OCI-LY3 (cell line): Measurements from ENCODE around the gene ZSCAN29.

Experiments
- EZH2phosphoT487 ChIP-seq: fragments of 200-600 bp; shearing (Covaris generic); IDR thresholded peaks from 2 replicates; pipeline ENCODE4 v1.6.1; 2018; ENCODE audit warnings: antibody characterized with exemption, mixed run types, low read depth
- TF ChIP-seq, protein P1 (sequence below): fragments of 200-600, 300-600 bp; sonication (generic); IDR thresholded peaks from 2 replicates; pipeline ENCODE4 v1.5.1; 2014; ENCODE audit warnings: antibody characterized with exemption, low read length, low read depth

DNA sequence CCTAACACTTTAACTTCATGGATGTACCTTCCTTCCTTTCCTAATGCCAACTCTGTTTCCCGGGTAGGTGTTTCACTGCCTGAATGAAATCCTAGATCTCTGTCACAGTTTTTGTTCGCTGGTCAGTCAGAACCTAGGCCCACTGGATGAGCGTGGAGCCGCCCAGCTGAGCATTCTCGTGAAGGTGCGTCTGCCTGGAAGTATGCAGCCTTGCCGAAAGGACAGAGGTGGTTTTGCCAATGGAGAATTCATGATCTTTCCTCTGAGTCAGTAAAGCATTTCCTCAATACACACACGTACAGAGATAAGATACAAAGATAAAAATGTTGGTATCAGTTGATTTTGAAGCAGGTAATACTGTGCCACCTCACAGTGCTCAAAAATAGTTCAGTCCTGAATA lies 32.8 kb upstream of the ZSCAN29 start:
- TF ChIP-seq, protein P1, sequence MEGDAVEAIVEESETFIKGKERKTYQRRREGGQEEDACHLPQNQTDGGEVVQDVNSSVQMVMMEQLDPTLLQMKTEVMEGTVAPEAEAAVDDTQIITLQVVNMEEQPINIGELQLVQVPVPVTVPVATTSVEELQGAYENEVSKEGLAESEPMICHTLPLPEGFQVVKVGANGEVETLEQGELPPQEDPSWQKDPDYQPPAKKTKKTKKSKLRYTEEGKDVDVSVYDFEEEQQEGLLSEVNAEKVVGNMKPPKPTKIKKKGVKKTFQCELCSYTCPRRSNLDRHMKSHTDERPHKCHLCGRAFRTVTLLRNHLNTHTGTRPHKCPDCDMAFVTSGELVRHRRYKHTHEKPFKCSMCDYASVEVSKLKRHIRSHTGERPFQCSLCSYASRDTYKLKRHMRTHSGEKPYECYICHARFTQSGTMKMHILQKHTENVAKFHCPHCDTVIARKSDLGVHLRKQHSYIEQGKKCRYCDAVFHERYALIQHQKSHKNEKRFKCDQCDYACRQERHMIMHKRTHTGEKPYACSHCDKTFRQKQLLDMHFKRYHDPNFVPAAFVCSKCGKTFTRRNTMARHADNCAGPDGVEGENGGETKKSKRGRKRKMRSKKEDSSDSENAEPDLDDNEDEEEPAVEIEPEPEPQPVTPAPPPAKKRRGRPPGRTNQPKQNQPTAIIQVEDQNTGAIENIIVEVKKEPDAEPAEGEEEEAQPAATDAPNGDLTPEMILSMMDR = no peak
- TF ChIP-seq EZH2phosphoT487 = no peak
